GM15510 (cell line): ENCODE data around the gene TMEM179.

Source experiments
- POLR2A ChIP-seq: IDR thresholded peaks from 3 replicates; pipeline ENCODE4 v1.6.1; 2011; ENCODE audit warnings: borderline replicate concordance; ENCODE audit not compliant: insufficient read length; ENCODE audit errors: extremely low read depth

Gene TMEM179

DNA sequence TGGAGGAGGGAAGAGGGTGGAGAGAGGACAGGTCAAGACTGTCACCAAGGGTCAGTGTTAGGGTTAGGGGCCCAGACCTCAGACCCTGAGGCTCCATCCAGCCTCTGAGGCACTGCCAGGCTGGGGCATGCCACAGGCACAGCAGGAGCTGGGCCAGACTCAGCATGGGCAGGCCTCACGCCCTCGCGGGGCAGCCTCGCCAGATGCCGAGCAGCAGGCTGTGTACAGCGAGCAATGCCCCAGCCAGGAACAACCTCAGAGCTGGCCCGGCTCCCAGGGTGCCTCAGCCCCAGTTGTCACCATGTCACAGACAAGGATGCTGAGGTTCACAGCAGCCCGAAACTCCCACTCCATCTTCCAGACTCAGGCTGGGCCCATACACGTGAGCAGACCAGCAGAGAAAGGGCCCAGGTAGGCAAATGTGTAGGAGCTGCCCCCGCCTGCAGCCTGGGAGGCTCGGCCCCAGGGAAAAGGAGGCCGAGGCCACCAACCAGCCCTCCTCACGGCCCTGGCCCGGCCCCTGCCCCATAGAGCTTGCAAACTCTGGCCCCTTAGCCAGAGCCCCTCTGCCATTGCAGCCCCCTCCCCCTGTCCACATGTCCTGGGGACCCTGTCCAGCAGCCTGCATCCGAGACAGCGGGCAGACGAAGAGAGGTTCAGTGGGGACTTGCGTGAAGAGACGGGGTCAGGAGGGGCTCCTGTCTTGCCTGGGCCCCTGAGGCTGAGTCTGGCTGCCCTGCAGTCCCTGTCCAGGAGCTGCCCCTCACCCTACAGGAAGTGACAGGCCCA, 17.5 kb downstream of the TMEM179 start:
- TF ChIP-seq POLR2A, result no peak

DNA sequence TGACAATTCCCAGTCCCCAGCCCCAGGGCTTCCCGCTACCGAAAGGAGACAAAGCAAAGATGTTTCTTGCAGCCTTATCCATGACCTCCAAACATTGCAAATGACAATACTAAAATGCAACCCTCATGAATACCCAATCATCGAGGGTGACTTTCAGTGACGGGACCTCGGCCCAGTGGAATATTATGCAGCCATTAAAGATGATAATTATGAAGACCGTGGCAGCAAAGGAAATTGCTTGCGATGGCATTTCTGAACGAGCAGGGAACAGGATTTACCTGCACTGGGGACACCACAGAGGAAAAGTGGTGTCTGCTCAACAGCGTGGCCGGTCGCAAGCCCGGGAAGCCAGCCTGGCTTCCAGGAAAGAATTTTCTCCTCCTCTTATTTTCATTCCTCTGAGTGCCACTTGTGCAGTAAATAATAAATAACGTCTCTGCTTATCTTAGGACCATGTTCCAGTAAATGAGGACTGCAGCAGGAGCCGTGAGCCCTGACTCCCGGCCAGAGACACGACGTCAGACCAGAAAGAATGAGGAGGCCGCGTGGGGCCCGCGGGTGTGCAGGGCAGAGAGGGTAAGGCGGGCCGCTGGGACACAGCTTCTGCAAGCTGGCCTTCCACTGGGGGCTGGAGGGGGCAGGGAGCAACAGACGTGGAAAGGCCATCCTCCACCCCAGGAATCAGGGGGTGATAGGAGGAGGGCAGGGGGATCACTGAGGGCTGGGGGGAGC, 18.4 kb downstream of the TMEM179 start:
- no peak for TF ChIP-seq POLR2A

DNA sequence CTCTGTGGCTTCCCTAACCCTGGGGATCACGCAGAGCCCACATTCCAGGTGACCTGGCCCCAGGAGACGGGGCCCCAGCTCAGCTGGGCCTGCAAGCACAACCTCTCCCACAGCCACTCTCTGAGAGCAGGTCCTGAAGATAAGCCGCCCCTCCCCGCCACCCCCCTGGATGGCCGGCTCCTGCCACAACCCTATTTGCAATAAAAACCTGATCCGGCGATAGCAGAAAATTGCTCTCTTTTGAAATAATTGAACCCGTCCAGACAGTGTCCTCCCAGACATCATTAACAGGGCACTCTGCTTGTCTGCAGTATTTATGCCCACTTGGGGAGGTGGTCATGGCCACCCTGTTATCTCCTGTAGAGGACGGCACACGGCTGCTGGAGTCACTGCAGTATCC, 20.0 kb downstream of the TMEM179 start:
- TF ChIP-seq POLR2A, result no peak

- no peak for TF ChIP-seq POLR2A
These were observed 20.9 kb downstream of the TMEM179 start for GRCh38 chr14:104583424-104584306.

- TF ChIP-seq POLR2A, result no peak
These were observed 21.9 kb downstream of the TMEM179 start for GRCh38 chr14:104582662-104583061.

DNA sequence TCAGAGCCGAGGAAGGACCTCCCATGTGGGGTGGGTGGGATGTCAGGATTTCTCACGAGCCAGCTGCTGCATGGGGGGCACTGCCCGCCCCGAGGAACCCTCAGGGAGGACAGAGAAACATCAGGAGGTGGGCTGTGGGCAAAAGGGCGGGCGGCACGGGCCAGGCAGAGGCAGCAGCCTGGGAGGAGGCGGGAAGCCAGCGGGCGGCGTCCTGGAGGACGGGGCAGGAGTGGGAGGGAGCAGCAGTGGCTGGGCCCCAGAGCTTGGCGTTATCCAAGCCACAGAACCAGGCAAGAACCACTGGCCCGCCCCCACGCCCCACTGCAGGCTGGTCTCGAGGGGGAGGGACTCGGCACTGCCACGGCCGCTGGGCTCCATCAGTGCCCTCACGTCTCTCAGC, 22.6 kb downstream of the TMEM179 start:
- no peak for TF ChIP-seq POLR2A

DNA sequence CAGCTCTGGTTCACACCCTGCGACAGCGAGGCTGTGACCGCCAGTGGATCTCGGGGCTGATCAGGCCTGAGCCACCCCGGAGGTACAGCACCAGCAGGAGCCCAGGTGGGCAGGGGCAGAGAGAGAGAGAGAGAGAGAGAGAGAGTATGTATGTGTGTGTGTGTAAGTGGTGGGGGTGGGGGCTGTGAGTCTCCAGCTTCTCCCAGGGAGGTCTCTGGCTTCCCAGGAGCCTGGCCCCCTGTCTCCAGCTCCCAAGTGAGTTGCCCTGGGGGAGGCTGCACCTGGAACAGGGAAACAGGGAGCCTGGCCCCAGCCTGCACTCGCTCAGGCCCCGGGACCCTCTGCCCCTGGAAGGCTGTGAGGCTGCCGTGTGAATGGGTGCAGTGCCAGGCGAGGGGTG, 23.1 kb downstream of the TMEM179 start:
- TF ChIP-seq POLR2A, result no peak

DNA sequence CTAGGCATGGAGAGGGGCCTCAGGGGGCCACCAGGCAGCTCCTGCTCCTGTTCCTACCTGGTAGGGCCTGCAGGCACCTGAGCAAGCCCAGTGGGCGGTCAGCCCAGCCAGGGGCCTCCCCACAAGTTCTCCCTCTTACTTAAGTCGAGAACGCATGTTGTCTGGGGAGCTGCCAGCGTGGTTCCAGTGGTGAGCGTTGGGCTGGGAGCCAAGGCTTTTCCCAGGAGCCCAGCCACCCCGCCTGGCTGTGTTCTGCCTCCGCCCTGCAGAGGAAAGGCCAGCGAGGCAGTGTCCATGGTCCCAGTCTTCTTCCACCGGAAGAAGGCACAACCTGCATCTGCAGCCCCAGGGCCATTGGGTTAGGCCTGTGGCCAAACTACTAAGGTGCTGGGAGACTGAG, 23.6 kb downstream of the TMEM179 start:
- TF ChIP-seq POLR2A, result no peak

DNA sequence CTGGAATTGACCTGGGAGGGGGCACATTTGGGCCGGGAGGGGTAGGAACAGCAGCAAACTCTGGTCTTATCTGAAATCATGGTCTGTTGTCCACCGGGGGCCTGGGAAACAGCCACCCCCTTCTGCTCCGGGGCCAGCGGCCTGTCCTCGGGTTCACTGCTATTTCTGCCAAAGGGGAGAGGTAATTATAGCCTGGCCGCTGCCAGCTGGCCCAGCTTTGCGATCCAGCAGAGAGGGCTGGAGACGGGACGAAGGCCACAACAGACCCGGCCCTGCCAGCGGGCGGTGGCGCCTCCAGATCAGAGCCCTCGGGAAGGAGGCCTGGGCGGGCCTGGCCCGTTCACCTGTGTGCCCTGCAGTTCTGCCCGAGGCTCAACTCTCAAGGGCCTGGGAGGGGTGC, 25.1 kb downstream of the TMEM179 start, which contains the start of gene C14orf180:
Gene C14orf180 (plus strand): TSS at position 258 of the 400 bp plus-strand sequence. CDS start 6,667 bp downstream, outside the sequence.
- no peak for TF ChIP-seq POLR2A

DNA sequence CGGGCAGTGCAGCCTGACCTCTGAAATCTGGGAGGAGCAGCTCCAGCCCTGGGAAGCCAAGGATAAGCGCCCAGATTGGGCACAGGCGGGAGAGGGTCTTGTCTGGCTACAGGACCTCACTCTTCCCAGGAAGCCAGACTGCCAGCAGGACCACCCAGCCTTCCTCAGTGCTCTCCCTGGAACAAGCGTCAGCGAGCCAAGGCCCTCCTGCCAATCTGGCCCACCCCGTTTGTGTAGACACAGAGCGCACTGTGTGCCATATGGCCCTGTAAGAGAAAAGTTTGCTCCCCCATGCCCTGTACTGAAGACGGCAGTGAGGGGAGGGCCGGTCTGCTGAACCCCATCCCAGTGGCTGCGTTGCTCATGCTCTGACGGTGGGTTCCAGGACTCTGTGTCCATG, 26.3 kb downstream of the TMEM179 start:
- TF ChIP-seq POLR2A, result no peak

DNA sequence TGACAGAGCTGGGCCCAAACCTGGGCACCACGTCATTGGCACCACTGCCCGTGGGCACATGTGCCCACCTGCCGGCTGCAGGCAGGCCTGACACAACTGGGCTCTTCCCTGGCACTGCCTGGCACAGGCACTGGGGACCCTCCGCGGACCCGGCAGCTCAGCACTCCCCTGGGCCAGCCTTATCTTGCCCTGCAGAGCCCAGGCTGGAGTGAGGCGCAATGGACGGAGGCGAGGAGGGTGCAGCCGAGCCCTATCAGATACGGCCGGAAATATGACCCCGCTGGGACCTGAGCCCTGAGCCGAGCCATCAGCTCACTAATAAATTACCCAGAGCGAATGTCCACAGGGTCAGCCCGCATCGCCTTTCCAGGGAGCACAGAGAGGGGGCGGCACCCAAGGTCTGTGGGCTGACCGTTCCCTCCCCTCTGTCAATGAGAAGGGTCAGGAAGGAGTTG, 26.7 kb downstream of the TMEM179 start:
- TF ChIP-seq POLR2A, result no peak

GRCh38 chr14:104577426-104577825, 27.1 kb downstream of the TMEM179 start:
- no peak for TF ChIP-seq POLR2A

DNA sequence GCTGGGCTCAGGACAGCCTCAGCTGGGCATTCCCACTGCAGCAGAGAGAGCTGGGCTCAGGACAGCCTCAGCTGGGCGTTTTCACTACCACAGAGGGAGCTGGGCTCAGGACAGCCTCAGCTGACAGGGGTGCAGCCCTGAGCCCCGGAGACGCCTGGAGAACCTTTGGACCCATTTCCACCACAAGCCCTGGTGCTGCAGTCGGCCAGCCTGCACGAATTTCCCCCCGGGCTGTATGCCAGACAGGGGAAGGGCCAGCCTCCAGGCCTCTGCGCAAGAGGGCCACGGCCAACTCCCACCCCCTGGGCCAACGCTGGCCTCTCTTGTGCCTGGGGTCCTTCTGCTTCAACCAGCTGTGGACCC, 27.6 kb downstream of the TMEM179 start:
- TF ChIP-seq POLR2A, result no peak

GRCh38 chr14:104576232-104576969, 28.2 kb downstream of the TMEM179 start:
- no peak for TF ChIP-seq POLR2A

DNA sequence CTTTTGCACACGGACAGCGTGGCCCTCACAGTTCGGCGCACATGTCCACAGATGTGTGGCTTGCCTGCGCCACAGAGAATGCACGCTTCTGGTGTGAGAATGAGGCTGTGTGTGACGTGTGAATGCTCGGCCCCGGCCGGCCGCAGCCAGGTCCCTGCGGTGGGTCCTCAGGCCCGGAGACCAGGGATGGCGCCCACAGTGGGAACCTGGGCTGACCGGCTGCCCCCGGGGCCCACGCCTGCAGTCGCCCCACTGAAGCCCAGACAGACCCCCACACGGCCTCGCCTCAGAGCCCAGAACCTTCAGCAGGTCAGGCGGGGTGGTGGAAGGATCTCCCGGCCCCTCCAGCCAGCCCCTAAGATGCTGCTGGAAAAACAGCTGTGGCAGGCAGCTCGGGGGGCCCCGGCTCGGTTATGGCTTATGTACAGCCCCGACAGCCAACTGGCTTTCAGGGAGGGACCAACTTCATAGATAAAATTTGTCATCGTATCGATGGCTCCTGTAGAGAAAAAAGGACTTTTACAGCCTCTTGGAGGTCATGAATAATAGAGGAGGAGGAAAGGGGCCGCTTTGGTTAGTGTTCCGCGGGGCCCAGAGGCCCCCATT, 29.5 kb downstream of the TMEM179 start:
- TF ChIP-seq POLR2A, result no peak

- TF ChIP-seq POLR2A, result no peak
These were observed 30.0 kb downstream of the TMEM179 start for GRCh38 chr14:104574536-104574935.
